Ascending aorta (tissue), 2 donors: Measurements from ENCODE around the gene PCIF1. TPM values are rescaled to one million over a fixed set of nuclear protein-coding genes. Genes with fewer than 3 reads are reported as not detected.

Source experiments
- DNase-seq, 2 donors: peaks; one replicate each; pipeline ENCODE4 v3.0.0-alpha.2; 2019; ENCODE audit warnings: low spot score in 2 of 2
- H3K27ac ChIP-seq, 2 donors: fragments of 200-600 bp; sonication (generic); one replicate each; pipeline ENCODE4 v1.5.1; 2016 to 2017; ENCODE audit warnings: mild to moderate bottlenecking in 1 of 2
- H3K27me3 ChIP-seq: fragments of 200-600 bp; sonication (generic); one replicate; pipeline ENCODE4 v1.5.1; 2017
- H3K36me3 ChIP-seq, 2 donors: fragments of 200-600 bp; sonication (generic); one replicate each; pipeline ENCODE4 v1.5.1; 2016
- H3K4me1 ChIP-seq, 2 donors: fragments of 200-600 bp; sonication (generic); one replicate each; pipeline ENCODE4 v1.5.1; 2016 to 2017; ENCODE audit warnings: mild to moderate bottlenecking in 1 of 2
- H3K4me3 ChIP-seq, 2 donors: fragments of 200-600 bp; sonication (generic); one replicate each; pipeline ENCODE4 v1.5.1; 2016 to 2017; ENCODE audit warnings: mild to moderate bottlenecking in 1 of 2
- H3K9me3 ChIP-seq, 2 donors: fragments of 200-600 bp; sonication (generic); one replicate each; pipeline ENCODE4 v1.5.1; 2016
- CTCF ChIP-seq, 3 experiments: fragments of 200-600 bp in 2 of 3; fragments of 450-650 bp in 1 of 3; sonication (generic) in 2 of 3; IDR thresholded peaks; one replicate each; pipeline ENCODE4 v1.5.1; 2016 to 2019; ENCODE audit warnings: antibody characterized with exemption in 3 of 3, mild to moderate bottlenecking in 1 of 3, moderate library complexity in 1 of 3
- intact Hi-C: fragments of 100-400 bp; cut with DNase I; formaldehyde crosslinking; loops from one replicate; pipeline ENCODE4 v1.15.1; 2023
- total RNA-seq: library from RNA; depleted of rRNA; stranded (reverse); fragments of >200 nt; gene quantifications from one replicate; pipeline ENCODE4 v1.1.0, GENCODE V29; 2016

PCIF1 gene
- total RNA-seq, 1 donor from 2014 or later: 45.7 TPM

- intact Hi-C loops: loop anchor here (1.0 to 10.0 kb wide), 4 partner anchors 80 to 716 kb away; partner anchors contain the start of genes CTSA, DBNDD2, DNTTIP1 and NEURL2
Observed at GRCh38 chr20:45970646-45971424, 36.4 kb downstream of the PCIF1 start.

GRCh38 chr20:45971425-45971674 lies 36.9 kb downstream of the PCIF1 start:
- TF ChIP-seq CTCF (IDR thresholded peaks at IDR 0.05): no peak
- intact Hi-C loops: loop anchor here (1.0 to 10.0 kb wide), 4 partner anchors 80 to 716 kb away; partner anchors contain the start of genes CTSA, DBNDD2, DNTTIP1 and NEURL2
- H3K27me3 ChIP-seq: no peaks in the 10 kb centered on the region
- H3K9me3 ChIP-seq: no peaks in the 10 kb centered on the region
- no peak for DNase-seq
- peaks cover 3 to 30% of the 10 kb centered on the region in 2 donors for H3K4me1 ChIP-seq
- peak overlapping the region; percentile 73 to 99 for H3K4me3 ChIP-seq
- peaks cover 27 to 29% of the 10 kb centered on the region in 2 donors for H3K36me3 ChIP-seq
- H3K27ac ChIP-seq: peak overlapping the region; percentile 99

More at GRCh38 chr20:45970646-45971424, 36.4 kb downstream of the PCIF1 start:
- Histone ChIP-seq H3K4me3 (peak overlapping the region; percentile 73 to 99), H3K9me3 (no peaks in the 10 kb centered on the region), H3K4me1 (peaks cover 3 to 30% of the 10 kb centered on the region in 2 donors), H3K27me3 (no peaks in the 10 kb centered on the region), H3K27ac (peak overlapping the region; percentile 99), H3K36me3 (peaks cover 31 to 34% of the 10 kb centered on the region in 2 donors)
- DNase-seq: peak in 1 of 2 donors; percentile 66
- no peak for TF ChIP-seq CTCF (IDR thresholded peaks at IDR 0.05)

- peak; percentile 37 to 48 (median 45) for TF ChIP-seq CTCF (IDR thresholded peaks at IDR 0.05)
- peaks cover 3 to 30% of the 10 kb centered on the region in 2 donors for H3K4me1 ChIP-seq
- intact Hi-C loops: loop anchor here (1.0 to 10.0 kb wide), 10 partner anchors 37 to 715 kb away; partner anchors contain the start of genes ACOT8, CTSA, DBNDD2 and DNTTIP1
Observed at GRCh38 chr20:45971675-45972499, 37.4 kb downstream of the PCIF1 start, which contains the start of gene ZNF335. Gene ZNF335, minus strand, starts transcription at chr20:45972203. Its CDS starts 793 bp downstream, at chr20:45971410.

GRCh38 chr20:45972500-45973183 lies 38.2 kb downstream of the PCIF1 start:
- TF ChIP-seq CTCF (IDR thresholded peaks at IDR 0.05): no peak
- no peak for DNase-seq
- H3K27me3 ChIP-seq: no peaks in the 10 kb centered on the region
- H3K36me3 ChIP-seq: peaks cover 16 to 17% of the 10 kb centered on the region in 2 donors
- peak overlapping the region; percentile 73 to 99 for H3K4me3 ChIP-seq
- intact Hi-C loops: loop anchor here (1.0 to 10.0 kb wide), 9 partner anchors 37 to 715 kb away; partner anchors contain the start of genes ACOT8, DBNDD2, DNTTIP1 and ELMO2
- no peaks in the 10 kb centered on the region for H3K9me3 ChIP-seq
- peaks cover 3 to 30% of the 10 kb centered on the region in 2 donors for H3K4me1 ChIP-seq
- H3K27ac ChIP-seq: peak overlapping the region; percentile 99

More at GRCh38 chr20:45971675-45972499, 37.4 kb downstream of the PCIF1 start, which contains the start of gene ZNF335:
- Histone ChIP-seq H3K27ac (peak within 1 kb of the TSS; percentile 99), H3K36me3 (peaks cover 23 to 24% of the 10 kb centered on the region in 2 donors), H3K27me3 (no peaks in the 10 kb centered on the region), H3K9me3 (no peaks in the 10 kb centered on the region), H3K4me3 (peak within 1 kb of the TSS; percentile 73 to 99)
- DNase-seq: peak; percentile 76 to 97
